SK-N-SH (cell line): ENCODE data around the gene PODN. TPM values are rescaled to one million over a fixed set of nuclear protein-coding genes. Genes with fewer than 3 reads are reported as not detected.

Experiments used
- CTCF ChIA-PET: fragments of 300-600, 350-600 bp; formaldehyde crosslinking; extraction: SDS; loops from one replicate; lab custom pipeline; 2021; lab: Yijun Ruan, JAX
- POLR2A ChIA-PET: fragments of 350-600 bp; sonication (Branson Sonifier 250); formaldehyde crosslinking; extraction: SDS; loops from one replicate; lab custom pipeline; 2020; ENCODE audit warnings: antibody characterized with exemption, inconsistent platforms; lab: Yijun Ruan, JAX
- DNase-seq: peaks from one replicate; pipeline ENCODE4 v3.0.0; 2012
- H2AFZ ChIP-seq: fragments of 200-600 bp; sonication (generic); 2 replicates; pipeline ENCODE4 v1.8.1; 2016; ENCODE audit warnings: antibody characterized with exemption, mild to moderate bottlenecking, low read depth
- H3F3A ChIP-seq: fragments of 200-600 bp; sonication (generic); replicated peaks from 2 replicates; pipeline ENCODE3; 2016; ENCODE audit warnings: antibody characterized with exemption, mild to moderate bottlenecking; ENCODE audit not compliant: insufficient read depth
- H3K27ac ChIP-seq, 2 experiments: fragments of 200-500 bp in 1 of 2; fragments of 200-600 bp in 1 of 2; sonication (Bioruptor generic) in 1 of 2; sonication (generic), shearing (Covaris generic) in 1 of 2; 2 replicates each; pipeline versions ENCODE4 v1.5.1 to v1.6.1; 2014 to 2016; ENCODE audit warnings: low read depth in 2 of 2, inconsistent platforms in 1 of 2, low read length in 1 of 2, mild to moderate bottlenecking in 1 of 2, mixed read lengths in 1 of 2
- H3K27me3 ChIP-seq: fragments of 200-600 bp; sonication (generic), shearing (Covaris generic); 2 replicates; pipeline ENCODE4 v1.6.1; 2016; ENCODE audit warnings: mixed run types; ENCODE audit not compliant: insufficient read depth
- H3K36me3 ChIP-seq, 2 experiments: fragments of 200-500 bp in 1 of 2; fragments of 200-600 bp in 1 of 2; sonication (Bioruptor generic) in 1 of 2; sonication (generic) in 1 of 2; replicated peaks in 1 of 2; 2 replicates each; pipeline versions ENCODE3 to v1.5.1; 2014 to 2016; ENCODE audit warnings: low read length in 1 of 2, mild to moderate bottlenecking in 1 of 2; ENCODE audit not compliant: insufficient read depth in 2 of 2, control insufficient read depth in 1 of 2
- H3K4me1 ChIP-seq, 2 experiments: fragments of 200-500 bp in 1 of 2; fragments of 200-600 bp in 1 of 2; sonication (Bioruptor generic) in 1 of 2; sonication (generic), shearing (Covaris generic) in 1 of 2; 2 replicates each; pipeline versions ENCODE4 v1.5.1 to v1.6.1; 2014 to 2016; ENCODE audit warnings: low read depth in 1 of 2, low read length in 1 of 2, mixed run types in 1 of 2; ENCODE audit not compliant: insufficient read depth in 2 of 2, control insufficient read depth in 1 of 2
- H3K4me2 ChIP-seq: fragments of 200-600 bp; sonication (generic), shearing (Covaris generic); 2 replicates; pipeline ENCODE4 v1.6.1; 2017; ENCODE audit warnings: mixed run types
- H3K4me3 ChIP-seq, 2 experiments: fragments of 200-500 bp in 1 of 2; fragments of 200-600 bp in 1 of 2; sonication (Bioruptor generic) in 1 of 2; sonication (generic), shearing (Covaris generic) in 1 of 2; 2 replicates each; pipeline versions ENCODE4 v1.5.1 to v1.8.1; 2014 to 2016; ENCODE audit warnings: low read depth in 2 of 2, inconsistent platforms in 1 of 2, low read length in 1 of 2, mild to moderate bottlenecking in 1 of 2, mixed read lengths in 1 of 2, moderate library complexity in 1 of 2
- H3K79me2 ChIP-seq: fragments of 200-600 bp; sonication (generic); 2 replicates; pipeline ENCODE4 v1.8.1; 2017; ENCODE audit warnings: mild to moderate bottlenecking; ENCODE audit not compliant: insufficient read depth
- H3K9ac ChIP-seq: fragments of 200-600 bp; sonication (generic); 2 replicates; pipeline ENCODE4 v1.6.1; 2017; ENCODE audit warnings: mixed run types
- H3K9me2 ChIP-seq: fragments of 200-600 bp; sonication (generic); 2 replicates; pipeline ENCODE4 v1.6.1; 2017; ENCODE audit warnings: mixed run types
- H3K9me3 ChIP-seq: fragments of 200-600 bp; sonication (generic); 2 replicates; pipeline ENCODE4 v1.6.1; 2017; ENCODE audit warnings: mixed run types, mild to moderate bottlenecking, moderate library complexity
- H4K20me1 ChIP-seq: fragments of 200-600 bp; sonication (generic); 2 replicates; pipeline ENCODE4 v1.6.1; 2017; ENCODE audit warnings: mild to moderate bottlenecking, mixed run types; ENCODE audit not compliant: insufficient read depth
- EP300 ChIP-seq, 2 experiments: IDR thresholded peaks; 2 replicates each; pipeline versions ENCODE4 v1.4.0 to v1.6.1; 2012; ENCODE audit warnings: borderline replicate concordance in 1 of 2, low read depth in 1 of 2, low read length in 1 of 2
- EZH2phosphoT487 ChIP-seq: fragments of 200-600 bp; sonication (generic); IDR thresholded peaks from 2 replicates; pipeline ENCODE4 v1.6.1; 2017; ENCODE audit warnings: low read depth, mixed run types, mild to moderate bottlenecking, antibody characterized with exemption, moderate library complexity, borderline replicate concordance
- FOXJ3 ChIP-seq: sonication (generic); formaldehyde crosslinking; IDR thresholded peaks from 2 replicates; pipeline ENCODE4 v1.5.1; 2020; ENCODE audit warnings: mild to moderate bottlenecking, missing genetic modification reagents
- FOXM1 ChIP-seq: IDR thresholded peaks from 2 replicates; pipeline ENCODE4 v1.4.0; 2012; ENCODE audit warnings: low read depth, mild to moderate bottlenecking
- GABPA ChIP-seq: IDR thresholded peaks from 2 replicates; pipeline ENCODE4 v1.4.0; 2012; ENCODE audit warnings: low read depth, mild to moderate bottlenecking
- JUND ChIP-seq: IDR thresholded peaks from 2 replicates; pipeline ENCODE4 v1.4.0; 2012
- MAX ChIP-seq: IDR thresholded peaks from 2 replicates; pipeline ENCODE4 v1.4.0; 2012; ENCODE audit warnings: low read depth
- MEF2A ChIP-seq: IDR thresholded peaks from 2 replicates; pipeline ENCODE4 v1.4.0; 2012; ENCODE audit warnings: low read depth, borderline replicate concordance
- NFIC ChIP-seq: IDR thresholded peaks from 2 replicates; pipeline ENCODE4 v1.4.0; 2012; ENCODE audit warnings: borderline replicate concordance
- NRF1 ChIP-seq: IDR thresholded peaks from 2 replicates; pipeline ENCODE4 v1.6.1; 2012; ENCODE audit warnings: low read depth, mild to moderate bottlenecking, low read length
- PBX3 ChIP-seq: IDR thresholded peaks from 2 replicates; pipeline ENCODE4; 2012
- POLR2AphosphoS5 ChIP-seq: IDR thresholded peaks from 2 replicates; pipeline ENCODE4 v1.6.1; 2012; ENCODE audit warnings: low read depth, low read length
- RFX5 ChIP-seq: IDR thresholded peaks from 2 replicates; pipeline ENCODE4 v1.6.1; 2012; ENCODE audit warnings: mild to moderate bottlenecking, improper control_type of control experiment, low read length
- SIN3A ChIP-seq: IDR thresholded peaks from 2 replicates; pipeline ENCODE4 v1.6.1; 2012; ENCODE audit warnings: low read depth, mild to moderate bottlenecking, low read length, moderate library complexity, borderline replicate concordance
- TAF1 ChIP-seq: IDR thresholded peaks from 2 replicates; pipeline ENCODE4 v1.6.1; 2012; ENCODE audit warnings: low read depth, mild to moderate bottlenecking, low read length, moderate library complexity, borderline replicate concordance
- TEAD4 ChIP-seq: IDR thresholded peaks from 2 replicates; pipeline ENCODE4 v1.4.0; 2012; ENCODE audit warnings: mild to moderate bottlenecking, borderline replicate concordance; ENCODE audit not compliant: insufficient read depth
- USF2 ChIP-seq: fragments of 150-350 bp; IDR thresholded peaks from 2 replicates; pipeline ENCODE4 v1.6.1; 2017; ENCODE audit warnings: antibody characterized with exemption, low read length, low read depth, borderline replicate concordance
- ZBTB33 ChIP-seq: IDR thresholded peaks from 2 replicates; pipeline ENCODE4 v1.4.0; 2012; ENCODE audit warnings: low read depth, borderline replicate concordance
- WGBS: methylation state at CpG from one replicate; pipeline ENCODE4 v1.1.6; 2017; ENCODE audit warnings: low lambda C conversion rate; 5-methylcytosine and 5-hydroxymethylcytosine counted together
- polyA plus RNA-seq, 3 experiments: library from polyadenylated mRNA; depleted of rRNA; stranded (reverse); fragments of >200 nt; gene quantifications; 2 replicates each; pipeline ENCODE4 v1.2.3, GENCODE V29; 2012

The PODN gene
- polyA plus RNA-seq, 1 of the 3 experiments (the other 2 are of a cell fraction), result 2.0 TPM

- Histone ChIP-seq H3K27me3 (no peaks in the 10 kb centered on the region), H3K4me3 (no peak overlapping the region), H3K4me1 (no peaks in the 10 kb centered on the region; a peak in 1 of 4 replicates), H3K9me2 (no peaks in the 10 kb centered on the region), H3K79me2 (no peaks in the 10 kb centered on the region), H2AFZ (no peak overlapping the region), H3K9ac (no peak overlapping the region)
- ChIA-PET POLR2A (no interaction called here), CTCF (interaction anchor here (2.7 kb wide), 1 partner anchor 15 kb away, joined by 7 read pairs; the partner anchor contains the start of gene PODN)
- WGBS, result 76% methylated on average over 6 of the region's 13 CpGs
- TF ChIP-seq FOXJ3 (CRISPR knock-in tag) (no peak), TAF1 (no peak), FOXM1 (no peak), PBX3 (no peak), MEF2A (no peak), EZH2phosphoT487 (no peak), SIN3A (no peak), ZBTB33 (no peak), USF2 (no peak), GABPA (no peak), NFIC (no peak), EP300 (IDR thresholded peaks at IDR 0.05; ENCODE audit: borderline replicate concordance in 1 of 2, low read depth in 1 of 2, low read length in 1 of 2) (no peak), MAX (no peak), POLR2AphosphoS5 (no peak), TEAD4 (no peak), NRF1 (no peak), JUND (no peak), RFX5 (no peak)
- TF ChIP-seq, all 33 proteins: peak for 0
- H3F3A ChIP-seq, result no peaks in the 10 kb centered on the region
- H4K20me1 ChIP-seq, result no peaks in the 10 kb centered on the region
- no peaks in the 10 kb centered on the region for H3K9me3 ChIP-seq
- no peak overlapping the region for H3K27ac ChIP-seq
- no peaks in the 10 kb centered on the region for H3K36me3 ChIP-seq
- no peak for DNase-seq
- no peak overlapping the region for H3K4me2 ChIP-seq
These were observed 15.6 kb downstream of the PODN start for GRCh38 chr1:53077599-53077965.
